GM12878 (cell line): ENCODE results near the gene MED13. TPM values are rescaled to one million over a fixed set of nuclear protein-coding genes. Genes with fewer than 3 reads are reported as not detected.

ENCODE experiments used
- ASH2L ChIP-seq: fragments of 300-600, 200-600 bp; sonication (generic); IDR thresholded peaks from 2 replicates; pipeline ENCODE4 v1.6.1; 2017; ENCODE audit warnings: low read depth, mild to moderate bottlenecking, borderline replicate concordance
- ATF2 ChIP-seq: IDR thresholded peaks from 2 replicates; pipeline ENCODE4 v1.6.1; 2012; ENCODE audit warnings: low read length, inconsistent platforms
- BCL3 ChIP-seq: IDR thresholded peaks from 2 replicates; pipeline ENCODE4 v1.6.1; 2011; ENCODE audit warnings: borderline replicate concordance, low read depth, mild to moderate bottlenecking, moderate library complexity, low read length; ENCODE audit not compliant: insufficient read depth, poor library complexity, severe bottlenecking
- EED ChIP-seq: sonication (generic); IDR thresholded peaks from 2 replicates; pipeline ENCODE4 v1.6.1; 2016; ENCODE audit warnings: antibody characterized with exemption, low read depth
- JUNB ChIP-seq: IDR thresholded peaks from 2 replicates; pipeline ENCODE4 v1.6.1; 2016; ENCODE audit warnings: antibody characterized with exemption, mild to moderate bottlenecking
- MTA3 ChIP-seq: IDR thresholded peaks from 2 replicates; pipeline ENCODE4 v1.6.1; 2012; ENCODE audit warnings: low read length, inconsistent platforms, borderline replicate concordance
- POLR2AphosphoS5 ChIP-seq: IDR thresholded peaks from 2 replicates; pipeline ENCODE4 v1.6.1; 2011; ENCODE audit warnings: mild to moderate bottlenecking, low read length, inconsistent platforms
- RELB ChIP-seq: fragments of 450-650 bp; IDR thresholded peaks from 2 replicates; pipeline ENCODE4 v1.6.1; 2017; ENCODE audit warnings: low read depth, mild to moderate bottlenecking, moderate library complexity
- REST ChIP-seq: IDR thresholded peaks from 2 replicates; pipeline ENCODE4 v1.6.1; 2012; ENCODE audit warnings: mild to moderate bottlenecking, low read depth, low read length
- RUNX3 ChIP-seq: IDR thresholded peaks from 2 replicates; pipeline ENCODE4 v1.6.1; 2012; ENCODE audit warnings: low read length, inconsistent platforms
- SKIL ChIP-seq: fragments of 450-650 bp; IDR thresholded peaks from 2 replicates; pipeline ENCODE4 v1.6.1; 2017; ENCODE audit warnings: mild to moderate bottlenecking, low read depth, inconsistent platforms; ENCODE audit not compliant: poor library complexity, severe bottlenecking
- SMC3 ChIP-seq: IDR thresholded peaks from 2 replicates; pipeline ENCODE4 v1.6.1; 2011; ENCODE audit warnings: low read length, improper control_type of control experiment, borderline replicate concordance
- SUPT20H ChIP-seq: IDR thresholded peaks from 2 replicates; pipeline ENCODE4 v1.6.1; 2011; ENCODE audit warnings: low read depth, mild to moderate bottlenecking, low read length, moderate library complexity, borderline replicate concordance; ENCODE audit not compliant: control insufficient read depth
- ZBTB4 ChIP-seq: fragments of 450-650 bp; formaldehyde crosslinking; IDR thresholded peaks from 2 replicates; pipeline ENCODE4 v1.4.0; 2022; ENCODE audit warnings: mild to moderate bottlenecking, moderate library complexity
- ZNF217 ChIP-seq: fragments of 450-650 bp; IDR thresholded peaks from 2 replicates; pipeline ENCODE4 v1.6.1; 2017; ENCODE audit warnings: antibody characterized with exemption, mild to moderate bottlenecking
- polyA plus RNA-seq, 11 experiments: library from polyadenylated mRNA; depleted of rRNA in 4 of 11; unstranded in 6 of 11; stranded (reverse) in 5 of 11; fragments of >200 nt; fragmentation: Nextera tagmentation in 4 of 11; fragmentation: Illumina TruSeq in 1 of 11; extraction: Ambion mirVana in 4 of 11; extraction: Trizol in 1 of 11; gene quantifications; 1 replicate in 1 of 11; 2 replicates in 10 of 11; pipeline versions ENCODE4 v1.2.1 to v1.2.3, GENCODE V29; 2011 to 2016; ENCODE audit warnings: inconsistent platforms in 2 of 11, missing spikeins in 2 of 11, low read depth in 1 of 11
- total RNA-seq, 4 experiments: library from RNA; depleted of rRNA in 3 of 4; stranded (reverse); fragments of >200 nt in 3 of 4; fragmentation: Illumina TruSeq in 1 of 4; extraction: Trizol in 1 of 4; gene quantifications; 2 replicates each; pipeline versions ENCODE4 v1.2.1 to v1.2.3, GENCODE V29; 2013 to 2021

MED13 gene
- total and polyA plus RNA-seq, 10 of the 15 experiments (the other 5 are each of a cell fraction or from before 2014, with no cell fraction given): 4.6 to 49.7 (median 21.3) TPM

GRCh38 chr17:62098623-62099231 lies 33.6 kb upstream of the MED13 start (continued):
- TF ChIP-seq ZBTB4 (no peak), ATF2 (peak; percentile 80), POLR2AphosphoS5 (0 out of 2 replicates have a peak, but pooled peaks have one; percentile 23), SMC3 (peak; percentile 1; the same call in 1 of the 2 replicates), MTA3 (peak; percentile 73; the same call in 1 of the 2 replicates), BCL3 (peak; percentile 9), SUPT20H (no peak), RUNX3 (peak; percentile 94), ZNF217 (peak; percentile 72; the same call in 1 of the 2 replicates), REST (no peak), RELB (peak; percentile 92), ASH2L (0 out of 2 replicates have a peak, but pooled peaks have one; percentile 54), SKIL (peak; percentile 83), EED (peak; percentile 79), JUNB (peak; percentile 49; the same call in 1 of the 2 replicates)
